ENCODE results near the gene BRINP2.

The BRINP2 gene, protein sequence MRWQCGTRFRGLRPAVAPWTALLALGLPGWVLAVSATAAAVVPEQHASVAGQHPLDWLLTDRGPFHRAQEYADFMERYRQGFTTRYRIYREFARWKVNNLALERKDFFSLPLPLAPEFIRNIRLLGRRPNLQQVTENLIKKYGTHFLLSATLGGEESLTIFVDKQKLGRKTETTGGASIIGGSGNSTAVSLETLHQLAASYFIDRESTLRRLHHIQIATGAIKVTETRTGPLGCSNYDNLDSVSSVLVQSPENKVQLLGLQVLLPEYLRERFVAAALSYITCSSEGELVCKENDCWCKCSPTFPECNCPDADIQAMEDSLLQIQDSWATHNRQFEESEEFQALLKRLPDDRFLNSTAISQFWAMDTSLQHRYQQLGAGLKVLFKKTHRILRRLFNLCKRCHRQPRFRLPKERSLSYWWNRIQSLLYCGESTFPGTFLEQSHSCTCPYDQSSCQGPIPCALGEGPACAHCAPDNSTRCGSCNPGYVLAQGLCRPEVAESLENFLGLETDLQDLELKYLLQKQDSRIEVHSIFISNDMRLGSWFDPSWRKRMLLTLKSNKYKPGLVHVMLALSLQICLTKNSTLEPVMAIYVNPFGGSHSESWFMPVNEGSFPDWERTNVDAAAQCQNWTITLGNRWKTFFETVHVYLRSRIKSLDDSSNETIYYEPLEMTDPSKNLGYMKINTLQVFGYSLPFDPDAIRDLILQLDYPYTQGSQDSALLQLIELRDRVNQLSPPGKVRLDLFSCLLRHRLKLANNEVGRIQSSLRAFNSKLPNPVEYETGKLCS

GRCh38 chr1:177170756-177171535 is at the start of gene BRINP2:
TSS of gene BRINP2 (plus strand) at chr1:177170958. CDS start at chr1:177229877, 58,919 bp downstream.
- no peak for ATAC-seq

DNA sequence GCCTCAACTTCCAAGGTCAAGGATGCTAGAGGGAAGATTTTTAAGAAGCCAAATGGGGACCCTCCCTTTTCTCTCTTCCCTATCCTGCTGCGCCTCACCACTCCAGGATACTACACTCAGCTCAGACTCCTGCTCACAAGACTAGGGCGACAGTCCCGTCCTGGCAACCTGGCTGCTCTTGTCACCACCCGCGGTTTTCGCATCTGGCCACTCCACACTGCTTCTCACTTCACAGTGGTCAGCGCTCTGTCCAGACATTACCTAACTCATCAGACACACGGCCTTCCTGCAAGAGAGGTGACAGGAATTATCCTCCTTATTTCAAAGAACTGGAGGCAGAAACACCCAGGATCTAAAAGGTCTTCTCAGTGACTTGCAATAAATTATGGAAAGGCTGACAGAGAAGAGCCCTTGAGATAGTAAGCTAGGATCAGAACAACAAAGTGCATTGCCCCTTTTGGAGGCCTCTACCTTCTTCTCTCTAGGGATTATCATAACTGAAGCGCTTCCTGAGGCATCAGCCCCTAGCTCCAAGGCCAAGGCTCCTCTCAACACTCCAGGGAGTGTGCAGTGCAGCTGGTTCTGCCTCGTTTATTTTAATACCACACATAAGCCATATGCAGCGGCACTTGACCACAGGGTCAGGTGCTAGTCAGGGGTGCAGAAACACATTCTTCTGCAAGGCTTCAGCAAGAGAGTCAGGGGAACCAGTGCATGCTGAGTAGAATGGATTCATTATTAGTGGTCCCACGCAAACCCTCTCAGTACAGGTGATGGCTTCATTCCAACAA is 48.1 kb upstream of the BRINP2 start:
- no peak for ATAC-seq

GRCh38 chr1:177124577-177125278 is 46.0 kb upstream of the BRINP2 start:
- no peak for ATAC-seq

GRCh38 chr1:177126267-177126666 is 44.5 kb upstream of the BRINP2 start:
- no peak for ATAC-seq

DNA sequence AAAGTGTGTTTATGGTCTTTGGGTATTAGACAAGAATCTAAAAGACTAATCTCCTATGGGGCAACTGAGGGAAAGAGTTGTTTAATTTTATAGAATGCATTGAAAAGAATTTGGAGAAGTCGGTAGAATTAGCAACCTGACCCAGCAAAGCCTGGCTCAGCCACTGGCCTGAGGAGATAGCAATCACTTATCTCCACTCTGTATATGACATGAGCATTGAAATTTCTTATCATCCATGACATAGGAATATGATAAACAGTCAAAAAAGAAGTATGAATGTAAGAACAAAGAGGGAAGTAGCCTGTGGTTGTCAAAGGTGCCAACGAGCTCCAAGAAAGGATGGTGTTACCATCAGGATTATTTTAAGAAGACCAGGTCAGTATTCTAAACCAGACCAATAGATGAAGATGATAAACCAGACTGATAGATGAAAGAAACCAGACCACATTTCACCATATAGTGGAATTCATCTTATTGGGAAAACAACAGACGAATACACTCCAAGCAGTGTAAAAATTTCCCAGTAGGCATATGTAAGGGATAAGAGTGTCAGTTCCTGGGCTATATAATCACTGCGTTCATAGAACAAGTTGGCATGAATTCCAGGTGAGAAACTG is 42.0 kb upstream of the BRINP2 start:
- ATAC-seq: no peak

DNA sequence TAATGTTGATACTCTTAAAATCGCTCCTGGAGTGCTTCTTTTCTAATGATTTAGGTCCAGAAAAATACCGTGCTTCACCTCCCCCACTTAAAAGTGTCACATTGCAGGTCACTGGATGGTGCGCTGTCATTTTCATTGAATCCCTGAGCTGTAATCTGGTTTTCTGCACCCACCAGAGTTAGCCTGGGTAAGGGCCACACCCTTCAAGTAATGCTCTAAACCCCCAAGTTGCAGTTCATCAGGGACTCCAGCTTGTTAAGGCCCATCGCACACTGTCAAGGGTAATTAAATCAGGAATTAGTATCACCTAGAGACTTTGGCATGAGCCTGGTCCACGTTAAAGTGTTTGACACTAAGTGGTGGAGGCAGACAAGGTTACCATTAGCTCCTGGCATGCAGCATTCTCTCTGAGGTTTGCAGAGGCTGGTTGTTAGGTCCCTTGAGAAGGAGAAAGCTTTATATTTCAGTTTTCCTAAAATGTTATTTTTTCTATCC is 40.3 kb upstream of the BRINP2 start:
- no peak for ATAC-seq

- ATAC-seq: no peak
Measured at GRCh38 chr1:177131723-177132122, 39.0 kb upstream of the BRINP2 start.

GRCh38 chr1:177132141-177132540 is 38.6 kb upstream of the BRINP2 start:
- ATAC-seq: no peak

- ATAC-seq: no peak
Measured at GRCh38 chr1:177133977-177134538, 36.7 kb upstream of the BRINP2 start.

- ATAC-seq: no peak
Measured at GRCh38 chr1:177135250-177135649, 35.5 kb upstream of the BRINP2 start.

DNA sequence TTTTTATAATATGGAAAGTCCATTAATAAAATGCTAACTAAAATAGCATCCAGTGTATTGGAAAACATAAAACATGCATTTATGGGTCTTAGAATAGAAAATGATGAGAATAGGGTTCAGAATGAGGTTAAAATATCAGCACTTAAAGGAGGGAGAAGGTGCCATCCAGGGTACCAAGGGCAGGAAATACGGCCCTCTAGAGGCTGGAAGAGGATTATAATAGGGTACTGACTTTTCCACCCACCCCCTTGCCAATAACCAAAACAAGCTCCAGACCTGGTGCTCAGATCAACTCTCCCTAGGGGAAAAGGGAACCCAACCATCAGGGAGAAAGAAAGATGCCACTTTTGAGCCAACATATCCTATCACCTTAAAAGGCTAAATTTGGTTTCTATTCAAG is 32.9 kb upstream of the BRINP2 start:
- no peak for ATAC-seq

GRCh38 chr1:177138347-177138746 is 32.4 kb upstream of the BRINP2 start:
- ATAC-seq: no peak

DNA sequence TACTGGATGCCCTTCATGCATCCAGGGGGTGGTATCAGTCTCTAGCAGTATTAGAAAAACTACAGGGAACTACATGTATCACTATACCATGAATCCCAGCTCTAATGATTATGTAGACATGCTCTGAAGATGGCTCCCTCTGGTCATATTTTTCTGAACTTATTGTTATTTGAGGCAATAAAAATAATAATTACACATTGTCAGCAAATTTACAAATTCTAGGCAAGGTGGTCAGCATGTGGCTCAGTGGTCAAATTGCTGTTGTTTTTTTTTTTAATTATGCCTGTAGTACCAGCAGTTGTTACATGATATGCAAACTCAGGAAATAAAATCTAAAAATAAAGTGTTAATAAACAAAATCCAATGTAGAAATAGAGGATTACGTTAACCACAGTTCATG is 28.7 kb upstream of the BRINP2 start:
- no peak for ATAC-seq

GRCh38 chr1:177142791-177143271 is 27.9 kb upstream of the BRINP2 start:
- no peak for ATAC-seq

GRCh38 chr1:177145106-177146070 is 25.4 kb upstream of the BRINP2 start:
- ATAC-seq: no peak

DNA sequence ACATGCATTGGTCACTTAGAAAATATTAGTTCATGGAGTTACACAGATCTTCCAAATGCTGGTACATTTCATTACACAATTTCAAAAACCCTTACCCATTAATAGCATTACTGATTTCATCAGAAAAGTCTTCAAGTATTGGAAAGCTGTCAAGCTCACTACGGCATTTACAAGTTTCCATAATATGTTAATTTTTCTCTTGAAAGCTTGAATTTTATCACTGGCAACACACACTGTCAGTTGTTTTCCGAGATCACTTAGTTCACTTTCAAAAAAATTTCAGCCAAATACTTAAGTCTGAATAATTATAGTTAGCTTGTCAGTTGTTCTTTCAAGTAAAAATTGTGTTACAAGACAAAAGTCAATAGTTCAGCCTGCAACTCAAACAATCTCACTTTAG is 24.3 kb upstream of the BRINP2 start:
- ATAC-seq: no peak

GRCh38 chr1:177162243-177162642 is 8.5 kb upstream of the BRINP2 start:
- no peak for ATAC-seq

GRCh38 chr1:177163844-177164379 is 6.8 kb upstream of the BRINP2 start:
- no peak for ATAC-seq

Measured in activated CD4-positive, CD25-positive, alpha-beta regulatory T cell treated with anti-CD3 and anti-CD28 coated beads, Interleukin-2, amount 50 U/mL, for 24 hours (primary cell).